ENCODE results near the gene MTMR12.

- no peak for TF ChIP-seq POLR2A (IDR thresholded peaks at IDR 0.05)
- TF ChIP-seq CTCF (IDR thresholded peaks at IDR 0.05), result no peak
Observed at GRCh38 chr5:32270178-32270577, 42.6 kb downstream of the MTMR12 start.
